Activated CD4-positive, alpha-beta T cell treated with anti-CD3 and anti-CD28 coated beads, Interleukin-2, amount 50 U/mL, for 4 hours (primary cell): ENCODE results near the gene CABCOCO1.
"Not testable (repeated sequence)": the region's sequence is repeated elsewhere in the genome, so short reads cannot be mapped to it uniquely, and the experiment has no call there.

Experiments used
- DNase-seq, 2 experiments: peaks; one replicate each; pipeline ENCODE4 v3.0.0-alpha.2; 2020

CABCOCO1 gene

GRCh38 chr10:61719906-61720305, 57.2 kb downstream of the CABCOCO1 start:
- DNase-seq: no peak

GRCh38 chr10:61721431-61721830, 58.7 kb downstream of the CABCOCO1 start:
- DNase-seq: no peak

GRCh38 chr10:61725221-61725620, 62.5 kb downstream of the CABCOCO1 start:
- DNase-seq: not testable (repeated sequence)

- no peak for DNase-seq
Measured at GRCh38 chr10:61729596-61729995, 66.9 kb downstream of the CABCOCO1 start.

GRCh38 chr10:61730671-61731070, 67.9 kb downstream of the CABCOCO1 start:
- DNase-seq: no peak

- no peak for DNase-seq
Measured at GRCh38 chr10:61731638-61732037, 68.9 kb downstream of the CABCOCO1 start.

- DNase-seq: no peak
Measured at GRCh38 chr10:61732629-61733278, 70.0 kb downstream of the CABCOCO1 start.

GRCh38 chr10:61733358-61733940, 70.7 kb downstream of the CABCOCO1 start:
- DNase-seq: no peak

GRCh38 chr10:61735882-61736281, 73.2 kb downstream of the CABCOCO1 start:
- DNase-seq: no peak

GRCh38 chr10:61737455-61737854, 74.7 kb downstream of the CABCOCO1 start:
- DNase-seq: not testable (repeated sequence)

- no peak for DNase-seq
Measured at GRCh38 chr10:61742812-61743211, 80.1 kb downstream of the CABCOCO1 start.

GRCh38 chr10:61744469-61744868, 81.7 kb downstream of the CABCOCO1 start:
- DNase-seq: no peak

- DNase-seq: no peak
Measured at GRCh38 chr10:61746377-61746776, 83.6 kb downstream of the CABCOCO1 start.

GRCh38 chr10:61747307-61747706, 84.6 kb downstream of the CABCOCO1 start:
- DNase-seq: no peak

GRCh38 chr10:61749291-61749690, 86.6 kb downstream of the CABCOCO1 start:
- no peak for DNase-seq

- peak; percentile 62 to 68 for DNase-seq
Measured at GRCh38 chr10:61750943-61751471, 88.3 kb downstream of the CABCOCO1 start.

- DNase-seq: no peak
Measured at GRCh38 chr10:61751599-61751998, 88.9 kb downstream of the CABCOCO1 start.

GRCh38 chr10:61752111-61753011, 89.6 kb downstream of the CABCOCO1 start:
- DNase-seq: no peak

- no peak for DNase-seq
Measured at GRCh38 chr10:61753453-61753852, 90.7 kb downstream of the CABCOCO1 start.

GRCh38 chr10:61754587-61755550, 92.1 kb downstream of the CABCOCO1 start:
- DNase-seq: no peak

GRCh38 chr10:61757001-61757400, 94.3 kb downstream of the CABCOCO1 start:
- DNase-seq: no peak
